Measurements from ENCODE around the gene SLC6A8. TPM values are rescaled to one million over a fixed set of nuclear protein-coding genes. Genes with fewer than 3 reads are reported as not detected.

The SLC6A8 gene
- total and polyA plus RNA-seq, 11 donors, result 113 to 241 (median 179) TPM

DNA sequence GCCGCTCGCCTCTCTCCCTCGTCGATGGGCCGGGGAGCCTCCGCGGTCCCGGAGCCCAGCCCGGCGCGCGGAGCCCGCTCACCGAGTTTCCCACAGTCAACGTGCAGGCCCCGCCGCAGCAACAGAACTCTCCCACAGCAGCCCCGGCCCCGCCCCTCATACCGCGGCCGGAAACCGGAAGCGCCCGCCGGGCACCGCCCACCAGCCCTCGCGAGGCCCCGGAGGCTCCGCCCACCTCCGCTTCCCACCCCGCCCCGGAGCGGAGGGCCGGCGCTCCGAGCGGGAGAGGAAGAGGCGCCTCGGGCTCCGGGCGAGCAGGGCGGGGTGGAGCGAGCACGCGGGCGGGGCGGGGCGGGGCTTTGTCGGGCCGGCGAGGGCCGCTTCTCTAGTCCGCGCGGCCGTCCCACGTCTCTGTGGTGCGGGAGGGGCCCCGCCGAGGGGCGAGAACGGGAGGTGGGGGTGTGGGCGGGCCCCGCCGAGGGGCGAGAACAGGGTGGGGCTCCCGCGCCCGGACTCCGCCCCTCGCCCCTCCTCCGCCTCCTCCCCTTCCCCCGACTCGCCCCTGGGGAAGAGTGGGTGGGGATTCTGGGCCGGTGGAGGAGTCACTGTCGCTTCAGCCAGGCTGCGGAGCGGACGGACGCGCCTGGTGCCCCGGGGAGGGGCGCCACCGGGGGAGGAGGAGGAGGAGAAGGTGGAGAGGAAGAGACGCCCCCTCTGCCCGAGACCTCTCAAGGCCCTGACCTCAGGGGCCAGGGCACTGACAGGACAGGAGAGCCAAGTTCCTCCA, 36.7 kb downstream of the SLC6A8 start, which contains the start of the genes ABCD1 and BCAP31:
Gene ABCD1 (plus strand): TSS at position 605 of the 787 bp plus-strand sequence. CDS start 411 bp downstream, outside the sequence.
Gene BCAP31 (minus strand): TSS at position 136 of the 787 bp plus-strand sequence. CDS start 1,143 bp downstream, outside the sequence.
- peak; percentile 90 to 94 (median 92) for DNase-seq
- Histone ChIP-seq H3K4me1 (peaks cover 3 to 57% (median 41%) of the 10 kb centered on the region in 12 donors), H3K27ac (peak within 1 kb of the TSS; percentile 82 to 94 (median 90)), H3K9me3 (peaks cover 0 to 3% (median 0%) of the 10 kb centered on the region in 12 donors), H3K27me3 (peaks cover 0 to 6% (median 0%) of the 10 kb centered on the region in 9 donors), H3K4me3 (peak within 1 kb of the TSS; percentile 49 to 95 (median 72)), H3K36me3 (peaks cover 0 to 31% (median 15%) of the 10 kb centered on the region in 9 donors)
- intact Hi-C loops (cut with DNase I), result loop anchor here in 1 of 10 donors (10.0 kb wide), 1 partner anchor 200 kb away; the partner anchor contains the start of gene ARHGAP4
- TF ChIP-seq, protein P1, sequence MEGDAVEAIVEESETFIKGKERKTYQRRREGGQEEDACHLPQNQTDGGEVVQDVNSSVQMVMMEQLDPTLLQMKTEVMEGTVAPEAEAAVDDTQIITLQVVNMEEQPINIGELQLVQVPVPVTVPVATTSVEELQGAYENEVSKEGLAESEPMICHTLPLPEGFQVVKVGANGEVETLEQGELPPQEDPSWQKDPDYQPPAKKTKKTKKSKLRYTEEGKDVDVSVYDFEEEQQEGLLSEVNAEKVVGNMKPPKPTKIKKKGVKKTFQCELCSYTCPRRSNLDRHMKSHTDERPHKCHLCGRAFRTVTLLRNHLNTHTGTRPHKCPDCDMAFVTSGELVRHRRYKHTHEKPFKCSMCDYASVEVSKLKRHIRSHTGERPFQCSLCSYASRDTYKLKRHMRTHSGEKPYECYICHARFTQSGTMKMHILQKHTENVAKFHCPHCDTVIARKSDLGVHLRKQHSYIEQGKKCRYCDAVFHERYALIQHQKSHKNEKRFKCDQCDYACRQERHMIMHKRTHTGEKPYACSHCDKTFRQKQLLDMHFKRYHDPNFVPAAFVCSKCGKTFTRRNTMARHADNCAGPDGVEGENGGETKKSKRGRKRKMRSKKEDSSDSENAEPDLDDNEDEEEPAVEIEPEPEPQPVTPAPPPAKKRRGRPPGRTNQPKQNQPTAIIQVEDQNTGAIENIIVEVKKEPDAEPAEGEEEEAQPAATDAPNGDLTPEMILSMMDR (IDR thresholded peaks at IDR 0.05), result no peak
- peak in 1 of 2 donors; percentile 84 for TF ChIP-seq POLR2A (IDR thresholded peaks at IDR 0.05)
- peak; percentile 73 to 86 (median 84) for ATAC-seq
- WGBS, 4 donors, result 1 to 33% (median 12%) methylated on average over 28 to 85 of the region's 88 CpGs

DNA sequence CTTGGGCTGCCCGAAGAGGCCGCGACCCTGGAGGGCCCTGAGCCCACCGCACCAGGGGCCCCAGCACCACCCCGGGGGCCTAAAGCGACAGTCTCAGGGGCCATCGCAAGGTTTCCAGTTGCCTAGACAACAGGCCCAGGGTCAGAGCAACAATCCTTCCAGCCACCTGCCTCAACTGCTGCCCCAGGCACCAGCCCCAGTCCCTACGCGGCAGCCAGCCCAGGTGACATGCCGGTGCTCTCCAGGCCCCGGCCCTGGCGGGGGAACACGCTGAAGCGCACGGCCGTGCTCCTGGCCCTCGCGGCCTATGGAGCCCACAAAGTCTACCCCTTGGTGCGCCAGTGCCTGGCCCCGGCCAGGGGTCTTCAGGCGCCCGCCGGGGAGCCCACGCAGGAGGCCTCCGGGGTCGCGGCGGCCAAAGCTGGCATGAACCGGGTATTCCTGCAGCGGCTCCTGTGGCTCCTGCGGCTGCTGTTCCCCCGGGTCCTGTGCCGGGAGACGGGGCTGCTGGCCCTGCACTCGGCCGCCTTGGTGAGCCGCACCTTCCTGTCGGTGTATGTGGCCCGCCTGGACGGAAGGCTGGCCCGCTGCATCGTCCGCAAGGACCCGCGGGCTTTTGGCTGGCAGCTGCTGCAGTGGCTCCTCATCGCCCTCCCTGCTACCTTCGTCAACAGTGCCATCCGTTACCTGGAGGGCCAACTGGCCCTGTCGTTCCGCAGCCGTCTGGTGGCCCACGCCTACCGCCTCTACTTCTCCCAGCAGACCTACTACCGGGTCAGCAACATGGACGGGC, 37.5 kb downstream of the SLC6A8 start:
- Histone ChIP-seq H3K9me3 (peaks cover 0 to 4% (median 0%) of the 10 kb centered on the region in 12 donors), H3K27me3 (peaks cover 0 to 6% (median 0%) of the 10 kb centered on the region in 9 donors), H3K4me1 (peaks cover 3 to 57% (median 41%) of the 10 kb centered on the region in 12 donors), H3K27ac (peak overlapping the region; percentile 82 to 94 (median 90)), H3K4me3 (peak overlapping the region; percentile 49 to 95 (median 72)), H3K36me3 (peaks cover 0 to 26% (median 7%) of the 10 kb centered on the region in 9 donors)
- TF ChIP-seq, protein P1 (IDR thresholded peaks at IDR 0.05), result no peak
- intact Hi-C loops (cut with DNase I), result loop anchor here in 1 of 10 donors (10.0 kb wide), 1 partner anchor 200 kb away; the partner anchor contains the start of gene ARHGAP4
- WGBS, 4 donors, result 64 to 79% (median 68%) methylated on average over 33 to 55 of the region's 55 CpGs
- peak in 1 of 5 donors; percentile 64 for DNase-seq
- no peak for ATAC-seq

DNA sequence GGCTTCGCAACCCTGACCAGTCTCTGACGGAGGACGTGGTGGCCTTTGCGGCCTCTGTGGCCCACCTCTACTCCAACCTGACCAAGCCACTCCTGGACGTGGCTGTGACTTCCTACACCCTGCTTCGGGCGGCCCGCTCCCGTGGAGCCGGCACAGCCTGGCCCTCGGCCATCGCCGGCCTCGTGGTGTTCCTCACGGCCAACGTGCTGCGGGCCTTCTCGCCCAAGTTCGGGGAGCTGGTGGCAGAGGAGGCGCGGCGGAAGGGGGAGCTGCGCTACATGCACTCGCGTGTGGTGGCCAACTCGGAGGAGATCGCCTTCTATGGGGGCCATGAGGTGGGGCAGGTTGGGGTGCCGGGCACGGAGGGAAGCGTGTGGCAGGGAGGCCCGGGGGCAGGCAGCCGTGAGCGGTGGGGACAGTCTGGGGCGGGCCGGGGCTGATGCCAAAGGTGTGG, 38.1 kb downstream of the SLC6A8 start:
- intact Hi-C loops (cut with DNase I), result loop anchor here in 1 of 10 donors (10.0 kb wide), 1 partner anchor 199 kb away; the partner anchor contains the start of gene ARHGAP4
- ATAC-seq (no peak), DNase-seq (no peak)
- Histone ChIP-seq H3K27me3 (peaks cover 0 to 6% (median 0%) of the 10 kb centered on the region in 9 donors), H3K27ac (peak overlapping the region; percentile 65 to 94 (median 90)), H3K4me3 (peak overlapping the region in 9 of 12 donors; percentile 24 to 71 (median 30)), H3K9me3 (peaks cover 0 to 7% (median 0%) of the 10 kb centered on the region in 12 donors), H3K4me1 (peaks cover 3 to 57% (median 41%) of the 10 kb centered on the region in 12 donors), H3K36me3 (peaks cover 0 to 20% (median under 1%) of the 10 kb centered on the region in 9 donors)
- no peak for TF ChIP-seq POLR2A (IDR thresholded peaks at IDR 0.05)
- TF ChIP-seq, protein P1 (IDR thresholded peaks at IDR 0.05), result no peak
- WGBS, 4 donors, result 67 to 84% (median 82%) methylated on average over 29 to 35 of the region's 35 CpGs

Data from heart left ventricle (tissue), 16 donors.